Astrocyte (in vitro differentiated cells and primary cell): Measurements from ENCODE around the gene LCE3D. TPM values are rescaled to one million over a fixed set of nuclear protein-coding genes. Genes with fewer than 3 reads are reported as not detected.

Source experiments
- DNase-seq: peaks from one replicate; pipeline ENCODE4 v3.0.0-alpha.2; 2010; ENCODE audit warnings: low read depth
- FAIRE-seq: peaks from 2 replicates; lab custom pipeline; 2011; peaks lifted over from hg19 to GRCh38; lab: Jason Lieb, UNC
- H2AFZ ChIP-seq: 2 replicates; pipeline ENCODE4 v1.6.0; 2012; ENCODE audit warnings: low read depth, low read length, inconsistent platforms
- H3K27ac ChIP-seq: 2 replicates; pipeline ENCODE4 v1.5.1; 2011; ENCODE audit warnings: low read depth, low read length, inconsistent platforms
- H3K27me3 ChIP-seq: 2 replicates; pipeline ENCODE4 v1.6.0; 2011; ENCODE audit warnings: low read length, inconsistent platforms; ENCODE audit not compliant: insufficient read depth
- H3K36me3 ChIP-seq: 2 replicates; pipeline ENCODE4 v1.5.1; 2011; ENCODE audit warnings: low read length, inconsistent platforms; ENCODE audit not compliant: insufficient read depth
- H3K4me1 ChIP-seq: 2 replicates; pipeline ENCODE4 v1.5.1; 2011; ENCODE audit warnings: low read length, inconsistent platforms; ENCODE audit not compliant: insufficient read depth
- H3K4me2 ChIP-seq: 2 replicates; pipeline ENCODE4 v1.6.0; 2012; ENCODE audit warnings: low read length, inconsistent platforms
- H3K4me3 ChIP-seq: 2 replicates; pipeline ENCODE4 v1.5.1; 2011; ENCODE audit warnings: low read depth, mild to moderate bottlenecking, low read length, inconsistent platforms; ENCODE audit not compliant: insufficient read depth
- H3K79me2 ChIP-seq: 2 replicates; pipeline ENCODE4 v1.6.0; 2012; ENCODE audit warnings: mild to moderate bottlenecking, low read length, inconsistent platforms; ENCODE audit not compliant: insufficient read depth
- H3K9ac ChIP-seq: 2 replicates; pipeline ENCODE4 v1.6.0; 2012; ENCODE audit warnings: mild to moderate bottlenecking, low read length, inconsistent platforms
- H3K9me3 ChIP-seq: 2 replicates; pipeline ENCODE4 v1.5.1; 2012; ENCODE audit warnings: low read depth, mild to moderate bottlenecking, low read length, inconsistent platforms; ENCODE audit not compliant: insufficient read depth
- H4K20me1 ChIP-seq: 2 replicates; pipeline ENCODE4 v1.6.0; 2012; ENCODE audit warnings: low read length, inconsistent platforms; ENCODE audit not compliant: insufficient read depth
- H3K27ac Mint-ChIP-seq: one replicate; pipeline ENCODE4 v1.8.0; 2021; ENCODE audit warnings: mild to moderate bottlenecking, mixed read lengths; ENCODE audit not compliant: unreplicated experiment
- H3K27me3 Mint-ChIP-seq: one replicate; pipeline ENCODE4 v1.8.0; 2021; ENCODE audit warnings: low read depth, mixed read lengths; ENCODE audit not compliant: unreplicated experiment
- H3K36me3 Mint-ChIP-seq: one replicate; pipeline ENCODE4 v1.8.0; 2021; ENCODE audit warnings: low read depth, mixed read lengths; ENCODE audit not compliant: unreplicated experiment
- H3K4me1 Mint-ChIP-seq: one replicate; pipeline ENCODE4 v1.8.0; 2021; ENCODE audit warnings: low read depth, mixed read lengths; ENCODE audit not compliant: unreplicated experiment
- H3K4me3 Mint-ChIP-seq: one replicate; pipeline ENCODE4 v1.8.0; 2021; ENCODE audit warnings: mild to moderate bottlenecking, moderate library complexity, mixed read lengths; ENCODE audit not compliant: unreplicated experiment
- H3K9me3 Mint-ChIP-seq: one replicate; pipeline ENCODE4 v1.8.0; 2021; ENCODE audit warnings: mild to moderate bottlenecking, mixed read lengths; ENCODE audit not compliant: unreplicated experiment
- CTCF ChIP-seq: IDR thresholded peaks from 2 replicates; pipeline ENCODE4 v1.5.1; 2011; ENCODE audit warnings: low read depth, mild to moderate bottlenecking, inconsistent platforms, low read length, moderate library complexity; ENCODE audit not compliant: insufficient read depth
- EZH2 ChIP-seq: IDR thresholded peaks from 2 replicates; pipeline ENCODE4 v1.6.1; 2012; ENCODE audit warnings: mild to moderate bottlenecking, low read length, inconsistent platforms; ENCODE audit not compliant: insufficient read depth
- total RNA-seq: library from RNA; stranded (reverse); gene quantifications from 2 replicates; pipeline ENCODE4 v1.2.1, GENCODE V29; 2021

Gene LCE3D
- total RNA-seq, 1 donor from 2014 or later: not detected

- no peak within 1 kb of the TSS for H3K27ac Mint-ChIP-seq
- FAIRE-seq (no peak), DNase-seq (no peak)
- peaks cover 14% of the 10 kb centered on the region for H3K27me3 Mint-ChIP-seq
- no peak within 1 kb of the TSS for H2AFZ ChIP-seq
- H3K36me3 Mint-ChIP-seq: no peaks in the 10 kb centered on the region
- no peaks in the 10 kb centered on the region for H3K27me3 ChIP-seq
- no peaks in the 10 kb centered on the region for H4K20me1 ChIP-seq
- H3K4me1 Mint-ChIP-seq: no peaks in the 10 kb centered on the region
- H3K27ac ChIP-seq: no peak within 1 kb of the TSS
- no peak for TF ChIP-seq EZH2
- no peak for TF ChIP-seq CTCF
- no peak within 1 kb of the TSS for H3K4me3 Mint-ChIP-seq
- H3K9ac ChIP-seq: no peak within 1 kb of the TSS
- no peak within 1 kb of the TSS for H3K4me2 ChIP-seq
- H3K4me1 ChIP-seq: no peaks in the 10 kb centered on the region
- H3K9me3 Mint-ChIP-seq: peaks cover 19% of the 10 kb centered on the region
- H3K36me3 ChIP-seq: no peaks in the 10 kb centered on the region
- peaks cover 9% of the 10 kb centered on the region for H3K9me3 ChIP-seq
- H3K4me3 ChIP-seq: no peak within 1 kb of the TSS
- no peaks in the 10 kb centered on the region for H3K79me2 ChIP-seq
Measured at GRCh38 chr1:152622803-152623202, 42.5 kb upstream of the LCE3D start, which contains the start of gene LCE3A. TSS of gene LCE3A (minus strand) at chr1:152623103. CDS start at chr1:152623103, 0 bp downstream.

GRCh38 chr1:152621993-152622392, 41.7 kb upstream of the LCE3D start:
- Histone ChIP-seq H3K9ac (no peak overlapping the region), H3K4me2 (no peak overlapping the region), H2AFZ (no peak overlapping the region), H3K9me3 (peaks cover 9% of the 10 kb centered on the region), H3K79me2 (no peaks in the 10 kb centered on the region), H4K20me1 (no peaks in the 10 kb centered on the region), H3K27me3 (no peaks in the 10 kb centered on the region), H3K4me3 (no peak overlapping the region), H3K4me1 (no peaks in the 10 kb centered on the region), H3K36me3 (no peaks in the 10 kb centered on the region), H3K27ac (no peak overlapping the region)
- H3K9me3 Mint-ChIP-seq: peaks cover 22% of the 10 kb centered on the region
- no peak overlapping the region for H3K4me3 Mint-ChIP-seq
- H3K4me1 Mint-ChIP-seq: no peaks in the 10 kb centered on the region
- FAIRE-seq (no peak), DNase-seq (no peak)
- H3K36me3 Mint-ChIP-seq: no peaks in the 10 kb centered on the region
- TF ChIP-seq CTCF: no peak
- TF ChIP-seq EZH2: no peak
- peaks cover 6% of the 10 kb centered on the region for H3K27me3 Mint-ChIP-seq
- H3K27ac Mint-ChIP-seq: no peak overlapping the region

GRCh38 chr1:152613511-152613910, 33.2 kb upstream of the LCE3D start, which contains the start of gene LCE3B:
TSS of gene LCE3B (plus strand) at chr1:152613811. CDS start at chr1:152613811, 0 bp downstream.
- H3K27me3 ChIP-seq: no peaks in the 10 kb centered on the region
- no peaks in the 10 kb centered on the region for H3K36me3 ChIP-seq
- no peaks in the 10 kb centered on the region for H3K4me1 ChIP-seq
- peaks cover 5% of the 10 kb centered on the region for H3K9me3 Mint-ChIP-seq
- no peak within 1 kb of the TSS for H3K4me3 ChIP-seq
- H3K36me3 Mint-ChIP-seq: no peaks in the 10 kb centered on the region
- TF ChIP-seq CTCF (no peak), EZH2 (no peak)
- H3K4me1 Mint-ChIP-seq: no peaks in the 10 kb centered on the region
- H3K79me2 ChIP-seq: no peaks in the 10 kb centered on the region
- no peak within 1 kb of the TSS for H3K4me3 Mint-ChIP-seq
- H3K9ac ChIP-seq: no peak within 1 kb of the TSS
- FAIRE-seq (no peak), DNase-seq (no peak)
- H2AFZ ChIP-seq: no peak within 1 kb of the TSS
- H3K27ac Mint-ChIP-seq: no peak within 1 kb of the TSS
- H3K27me3 Mint-ChIP-seq: no peaks in the 10 kb centered on the region
- no peaks in the 10 kb centered on the region for H4K20me1 ChIP-seq
- H3K27ac ChIP-seq: no peak within 1 kb of the TSS
- no peak within 1 kb of the TSS for H3K4me2 ChIP-seq
- H3K9me3 ChIP-seq: peaks cover 2% of the 10 kb centered on the region
